GM21576 (cell line): ENCODE data around the gene KRT3.
"Not testable (repeated sequence)": the region's sequence is repeated elsewhere in the genome, so short reads cannot be mapped to it uniquely, and the experiment has no call there.

Experiments used
- ATAC-seq: cut with Tn5 transposase; IDR thresholded peaks from one replicate; pipeline ENCODE4 v1.9.1; 2021; ENCODE audit warnings: mild to moderate bottlenecking, moderate library complexity; ENCODE audit not compliant: unreplicated experiment

KRT3 gene

GRCh38 chr12:52763991-52764390 is 31.9 kb downstream of the KRT3 start:
- no peak for ATAC-seq

- ATAC-seq, result no peak
These were observed 32.8 kb downstream of the KRT3 start for GRCh38 chr12:52763036-52763659.

- ATAC-seq, result no peak
These were observed 34.1 kb downstream of the KRT3 start for GRCh38 chr12:52761802-52762201.

GRCh38 chr12:52761218-52761617 is 34.7 kb downstream of the KRT3 start:
- ATAC-seq, result not testable (repeated sequence)

- ATAC-seq, result no peak
These were observed 35.3 kb downstream of the KRT3 start for GRCh38 chr12:52760623-52761022.

- ATAC-seq, result no peak
These were observed 36.2 kb downstream of the KRT3 start for GRCh38 chr12:52759695-52760094.

GRCh38 chr12:52759218-52759617 is 36.7 kb downstream of the KRT3 start:
- ATAC-seq, result no peak

GRCh38 chr12:52757449-52758176 is 38.3 kb downstream of the KRT3 start:
- ATAC-seq, result no peak

- no peak for ATAC-seq
These were observed 39.5 kb downstream of the KRT3 start for GRCh38 chr12:52756281-52756960.

GRCh38 chr12:52755533-52755932 is 40.4 kb downstream of the KRT3 start:
- no peak for ATAC-seq

GRCh38 chr12:52754135-52754534 is 41.8 kb downstream of the KRT3 start:
- ATAC-seq, result no peak

- no peak for ATAC-seq
These were observed 42.6 kb downstream of the KRT3 start for GRCh38 chr12:52753283-52753682.

GRCh38 chr12:52752516-52752915 is 43.4 kb downstream of the KRT3 start:
- ATAC-seq, result no peak

GRCh38 chr12:52751795-52752194 is 44.1 kb downstream of the KRT3 start:
- no peak for ATAC-seq

- ATAC-seq, result not testable (repeated sequence)
These were observed 45.4 kb downstream of the KRT3 start for GRCh38 chr12:52750532-52750931.

- no peak for ATAC-seq
These were observed 46.1 kb downstream of the KRT3 start for GRCh38 chr12:52749827-52750226.

GRCh38 chr12:52748578-52748977 is 47.3 kb downstream of the KRT3 start:
- no peak for ATAC-seq

GRCh38 chr12:52745554-52745953 is 50.4 kb downstream of the KRT3 start:
- ATAC-seq, result no peak

GRCh38 chr12:52744493-52745156 is 51.3 kb downstream of the KRT3 start:
- ATAC-seq, result no peak

GRCh38 chr12:52742822-52743457 is 53.0 kb downstream of the KRT3 start:
- no peak for ATAC-seq

GRCh38 chr12:52742196-52742580 is 53.7 kb downstream of the KRT3 start:
- ATAC-seq, result no peak
